Erythroblast (primary cell): ENCODE data around the gene HIVEP1.

Experiments
- GATA1 ChIP-seq: IDR thresholded peaks from 2 replicates; pipeline ENCODE4 v1.6.1; 2011; ENCODE audit warnings: low read depth, mild to moderate bottlenecking, control low read depth, low read length, moderate library complexity
- POLR2A ChIP-seq: IDR thresholded peaks from 2 replicates; pipeline ENCODE4 v1.6.1; 2011; ENCODE audit warnings: mild to moderate bottlenecking, low read length

DNA sequence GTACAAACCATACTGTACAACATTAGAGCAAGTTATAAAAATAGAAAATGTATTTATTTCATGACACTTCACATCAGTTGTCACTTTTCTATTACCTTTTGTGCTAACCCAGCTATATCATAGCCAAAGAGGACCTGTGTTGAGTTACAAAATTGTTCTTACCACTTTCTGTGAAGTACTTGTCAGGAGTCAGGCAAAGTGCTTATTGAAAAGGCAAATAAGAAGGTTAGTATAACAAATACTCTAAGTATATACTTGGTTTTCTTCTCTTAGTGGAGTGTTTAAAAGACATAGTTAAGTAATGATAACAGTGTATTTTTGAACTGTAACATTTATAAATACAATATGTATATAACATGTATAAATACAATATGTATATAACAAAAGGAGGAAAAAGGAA is 88.9 kb downstream of the HIVEP1 start:
- no peak for TF ChIP-seq POLR2A
- TF ChIP-seq GATA1, result no peak
